Measurements from ENCODE around the gene CCNQ.

- TF ChIP-seq, protein P1, sequence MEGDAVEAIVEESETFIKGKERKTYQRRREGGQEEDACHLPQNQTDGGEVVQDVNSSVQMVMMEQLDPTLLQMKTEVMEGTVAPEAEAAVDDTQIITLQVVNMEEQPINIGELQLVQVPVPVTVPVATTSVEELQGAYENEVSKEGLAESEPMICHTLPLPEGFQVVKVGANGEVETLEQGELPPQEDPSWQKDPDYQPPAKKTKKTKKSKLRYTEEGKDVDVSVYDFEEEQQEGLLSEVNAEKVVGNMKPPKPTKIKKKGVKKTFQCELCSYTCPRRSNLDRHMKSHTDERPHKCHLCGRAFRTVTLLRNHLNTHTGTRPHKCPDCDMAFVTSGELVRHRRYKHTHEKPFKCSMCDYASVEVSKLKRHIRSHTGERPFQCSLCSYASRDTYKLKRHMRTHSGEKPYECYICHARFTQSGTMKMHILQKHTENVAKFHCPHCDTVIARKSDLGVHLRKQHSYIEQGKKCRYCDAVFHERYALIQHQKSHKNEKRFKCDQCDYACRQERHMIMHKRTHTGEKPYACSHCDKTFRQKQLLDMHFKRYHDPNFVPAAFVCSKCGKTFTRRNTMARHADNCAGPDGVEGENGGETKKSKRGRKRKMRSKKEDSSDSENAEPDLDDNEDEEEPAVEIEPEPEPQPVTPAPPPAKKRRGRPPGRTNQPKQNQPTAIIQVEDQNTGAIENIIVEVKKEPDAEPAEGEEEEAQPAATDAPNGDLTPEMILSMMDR (IDR thresholded peaks at IDR 0.05; ENCODE audit: low read depth, low read length) = no peak
- TF ChIP-seq POLR2A (IDR thresholded peaks at IDR 0.05; ENCODE audit: extremely low read depth, insufficient read length) (no peak), MAX (IDR thresholded peaks at IDR 0.05; ENCODE audit: low read depth, low read length) (no peak), MYC (IDR thresholded peaks at IDR 0.05; ENCODE audit: low read depth, low read length) (no peak)
Measured at GRCh38 chrX:153588782-153589446, 10.0 kb downstream of the CCNQ start.

Data from NB4 (cell line).